CD4-positive, alpha-beta T cell treated with Interleukin-15 for 4 hours (primary cell): ENCODE results near the gene KIAA1671.

Experiments used
- DNase-seq: peaks from one replicate; pipeline ENCODE4 v3.0.0-alpha.2; 2020; ENCODE audit warnings: low spot score

Gene KIAA1671

DNA sequence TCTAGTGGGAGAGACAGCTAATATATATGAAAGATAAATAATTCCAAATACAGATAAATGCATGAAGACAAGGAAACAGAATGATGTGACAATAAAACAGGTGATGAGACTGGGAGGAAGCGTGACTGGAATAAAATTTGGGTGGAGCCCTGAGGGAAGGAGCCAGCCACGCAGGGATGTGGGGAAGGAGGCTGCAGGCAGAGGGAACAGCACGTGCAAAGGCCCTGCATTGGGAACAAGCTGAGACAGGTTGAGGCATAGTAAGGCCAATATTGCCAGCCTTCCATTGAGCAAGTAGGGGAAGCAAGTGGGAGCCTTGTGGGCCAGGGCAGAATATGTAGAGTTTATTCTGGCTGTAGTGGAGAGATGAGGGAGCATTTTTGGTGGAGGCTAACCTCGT is 139.6 kb downstream of the KIAA1671 start:
- no peak for DNase-seq

DNA sequence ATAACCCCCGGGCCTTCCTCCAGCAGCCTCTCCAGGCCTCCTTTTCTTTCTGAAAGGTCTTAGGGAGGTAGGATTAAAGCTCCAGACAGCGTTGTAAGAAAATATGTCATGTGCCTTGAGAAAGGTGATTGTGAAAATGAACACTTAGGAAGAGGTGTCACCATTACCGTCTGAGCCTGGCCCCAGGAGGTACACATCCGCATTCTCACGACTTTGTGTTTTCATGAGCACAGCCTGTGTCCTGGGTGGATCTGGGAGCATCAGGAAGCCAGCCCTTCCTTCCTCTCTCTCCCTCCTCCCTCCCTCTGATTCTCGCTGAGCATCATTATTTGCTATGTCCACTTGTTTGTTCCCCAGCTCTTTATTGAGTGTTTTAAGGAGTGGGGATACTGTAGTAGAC is 142.1 kb downstream of the KIAA1671 start:
- no peak for DNase-seq

GRCh38 chr22:25095869-25096268 is 143.4 kb downstream of the KIAA1671 start:
- no peak for DNase-seq

DNA sequence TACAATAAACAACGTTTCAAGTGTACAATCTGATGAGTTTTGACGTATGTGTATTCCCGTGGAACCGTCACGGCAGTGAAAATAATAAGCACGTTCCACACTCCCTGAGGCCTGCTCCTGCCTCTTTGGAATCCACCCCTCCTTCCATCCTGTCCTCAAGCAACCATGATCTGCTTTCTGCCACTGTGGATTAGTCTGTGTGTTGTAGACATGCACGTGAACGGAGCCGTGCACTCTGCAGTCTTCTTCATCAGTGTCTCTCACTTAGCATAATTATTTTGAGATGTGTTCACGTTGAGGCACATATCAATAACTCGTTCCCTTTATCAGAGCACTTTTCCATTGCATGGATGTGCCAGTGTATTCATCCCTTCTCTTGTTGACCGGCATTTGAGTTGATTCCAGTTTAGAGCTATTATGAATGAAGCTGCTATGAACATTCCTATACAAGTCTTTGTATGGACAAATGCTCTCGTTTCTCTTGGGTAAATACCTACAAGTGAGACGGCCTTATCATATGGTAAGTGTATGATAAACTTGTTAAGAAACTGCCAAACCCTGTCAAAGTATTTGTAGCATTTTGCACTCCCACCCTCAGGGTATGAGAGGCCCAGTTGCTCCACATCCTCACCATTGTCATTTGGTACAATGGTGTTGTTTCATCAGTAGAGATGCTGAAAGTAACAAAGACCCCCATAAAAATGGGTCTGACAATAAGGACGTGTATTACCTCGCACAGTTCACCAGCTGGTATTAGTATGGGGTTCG is 144.3 kb downstream of the KIAA1671 start:
- DNase-seq: no peak

- DNase-seq: no peak
Observed at GRCh38 chr22:25098445-25099081, 146.0 kb downstream of the KIAA1671 start.

- DNase-seq: no peak
Observed at GRCh38 chr22:25099202-25099601, 146.7 kb downstream of the KIAA1671 start.

DNA sequence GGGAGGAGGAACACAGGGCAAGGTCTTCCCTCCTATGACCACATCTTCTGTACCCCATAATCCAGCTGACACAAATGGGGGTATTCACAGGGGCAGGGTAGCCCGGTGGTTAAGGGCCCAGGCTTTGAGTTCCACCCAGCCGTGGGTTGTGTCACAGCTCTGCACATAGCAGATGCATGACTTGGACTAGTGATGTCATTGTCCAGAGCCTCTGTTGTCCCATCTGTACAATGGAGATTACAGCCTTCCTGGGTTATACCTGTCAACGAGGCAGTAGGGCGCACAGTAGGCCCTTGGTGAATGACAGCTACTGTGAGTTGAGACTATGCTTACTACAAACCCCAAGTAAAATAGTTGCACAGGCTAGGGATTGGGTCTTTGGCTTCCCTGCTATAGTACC is 147.9 kb downstream of the KIAA1671 start:
- no peak for DNase-seq

- DNase-seq: no peak
Observed at GRCh38 chr22:25100948-25101347, 148.4 kb downstream of the KIAA1671 start.

DNA sequence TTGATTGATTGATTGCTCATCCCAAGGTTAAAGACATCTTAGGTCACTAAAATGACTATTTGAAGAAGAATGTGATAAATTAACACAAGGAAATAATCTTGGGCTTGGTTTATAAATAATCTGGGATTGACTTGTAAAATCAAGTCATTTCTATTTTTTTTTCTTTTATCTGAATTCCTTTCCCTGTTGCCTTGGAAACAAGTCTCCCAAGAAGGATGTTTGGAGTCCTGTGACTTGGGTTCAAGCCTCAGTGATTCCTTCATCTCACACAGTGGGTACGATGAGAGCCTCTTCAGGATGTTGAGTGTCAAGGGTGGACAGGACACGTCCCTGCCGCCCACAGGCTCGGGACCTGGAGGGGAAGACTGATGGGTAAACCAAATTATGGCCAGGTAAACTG is 149.0 kb downstream of the KIAA1671 start:
- no peak for DNase-seq

DNA sequence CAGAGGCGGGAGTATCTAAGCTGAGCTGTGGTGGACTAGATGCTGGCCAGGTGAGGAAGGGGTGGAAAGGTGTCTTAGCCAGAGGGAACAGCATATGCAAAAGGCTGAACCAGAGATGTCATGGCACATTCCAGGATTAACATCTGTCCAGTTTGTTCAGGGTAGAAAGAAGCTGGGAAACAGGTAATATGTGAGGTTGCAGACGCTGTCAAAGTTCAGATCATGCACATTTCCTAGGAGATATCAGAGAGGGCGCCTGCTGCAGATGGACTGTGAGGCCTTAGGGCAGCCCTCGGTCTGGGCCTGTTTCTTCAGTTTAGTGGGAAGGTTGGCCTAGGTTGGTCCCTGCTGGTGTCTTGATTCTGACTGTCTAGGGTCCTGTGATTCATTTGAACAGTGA is 149.5 kb downstream of the KIAA1671 start:
- no peak for DNase-seq

GRCh38 chr22:25102722-25103121 is 150.2 kb downstream of the KIAA1671 start:
- no peak for DNase-seq

- DNase-seq: no peak
Observed at GRCh38 chr22:25104367-25104766, 151.9 kb downstream of the KIAA1671 start.

DNA sequence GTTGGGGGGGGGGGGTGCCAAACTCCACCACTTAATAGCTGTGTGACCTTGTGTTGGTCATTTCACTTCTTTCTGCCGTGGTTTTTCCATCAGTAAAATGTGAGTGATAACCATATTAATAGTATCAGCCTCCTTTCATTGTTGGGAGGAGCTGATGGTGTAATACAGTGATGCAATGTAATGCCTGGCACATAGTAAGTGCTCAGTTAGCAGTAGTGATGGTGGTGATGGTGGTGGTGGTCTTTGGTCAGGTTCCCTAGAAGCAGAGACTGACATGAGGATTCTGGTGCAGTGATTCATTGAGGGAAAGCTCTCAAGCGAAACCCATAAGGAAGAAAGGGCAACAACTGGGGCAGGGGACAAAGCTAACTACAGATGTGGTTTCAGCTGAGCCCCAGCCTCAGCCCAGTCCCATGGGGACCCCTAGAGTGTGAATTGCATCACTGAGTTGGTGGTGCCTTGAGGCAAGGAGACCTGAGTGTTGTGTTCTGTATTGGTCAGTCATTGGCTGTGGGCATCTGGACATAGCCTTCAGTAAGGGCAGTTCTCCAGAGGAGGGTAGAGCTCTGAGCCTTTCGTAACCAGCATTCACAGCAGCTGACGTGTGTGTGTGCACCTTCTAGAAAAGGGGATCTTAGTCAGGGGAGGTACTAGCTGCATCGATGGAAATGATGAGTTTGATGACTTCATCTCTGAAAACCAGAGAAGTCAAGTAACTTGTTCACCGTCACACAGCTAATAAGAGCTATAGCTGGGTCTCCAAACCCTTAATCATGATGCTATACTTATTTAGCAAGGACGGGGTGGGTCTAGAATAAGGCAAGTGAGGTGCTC is 153.5 kb downstream of the KIAA1671 start:
- DNase-seq: no peak

- DNase-seq: no peak
Observed at GRCh38 chr22:25109878-25110595, 157.5 kb downstream of the KIAA1671 start.

- DNase-seq: no peak
Observed at GRCh38 chr22:25110596-25110845, 158.0 kb downstream of the KIAA1671 start.

DNA sequence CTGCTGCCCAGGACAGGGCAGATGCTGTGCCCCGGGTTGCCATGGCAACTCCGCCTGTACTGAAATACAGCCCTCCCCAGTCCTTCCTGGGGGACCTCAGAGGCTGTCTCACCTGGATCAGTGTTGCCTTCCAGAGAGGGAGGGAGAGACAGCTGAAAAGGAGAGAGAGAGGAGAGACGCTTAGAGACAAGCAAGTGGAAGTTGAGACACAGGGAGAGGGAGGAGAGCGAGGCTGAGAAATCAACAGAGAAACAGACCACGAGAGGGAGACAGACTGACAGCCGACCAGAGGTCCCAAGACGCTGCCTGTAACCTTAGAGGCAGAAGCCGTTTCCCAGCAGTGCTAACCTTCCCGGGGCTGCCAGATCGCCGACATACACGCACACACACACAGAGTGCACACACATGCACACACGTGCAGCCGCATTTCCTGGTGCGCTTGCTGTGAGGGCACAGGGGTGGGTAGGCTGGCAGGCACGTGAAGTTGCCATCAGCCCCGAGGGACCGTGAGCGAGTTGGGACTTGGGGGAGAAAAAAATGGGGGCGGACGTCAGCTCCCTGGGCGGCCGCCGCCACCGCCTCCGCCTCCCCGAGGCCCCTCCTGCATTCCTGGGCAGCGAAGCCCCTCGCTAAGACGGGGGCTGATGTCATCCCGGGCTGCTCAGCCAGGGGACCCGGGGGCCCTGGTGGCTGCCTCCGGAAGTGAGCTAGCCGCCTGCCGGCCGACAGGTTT is 158.5 kb downstream of the KIAA1671 start:
- DNase-seq: peak; percentile 43

DNA sequence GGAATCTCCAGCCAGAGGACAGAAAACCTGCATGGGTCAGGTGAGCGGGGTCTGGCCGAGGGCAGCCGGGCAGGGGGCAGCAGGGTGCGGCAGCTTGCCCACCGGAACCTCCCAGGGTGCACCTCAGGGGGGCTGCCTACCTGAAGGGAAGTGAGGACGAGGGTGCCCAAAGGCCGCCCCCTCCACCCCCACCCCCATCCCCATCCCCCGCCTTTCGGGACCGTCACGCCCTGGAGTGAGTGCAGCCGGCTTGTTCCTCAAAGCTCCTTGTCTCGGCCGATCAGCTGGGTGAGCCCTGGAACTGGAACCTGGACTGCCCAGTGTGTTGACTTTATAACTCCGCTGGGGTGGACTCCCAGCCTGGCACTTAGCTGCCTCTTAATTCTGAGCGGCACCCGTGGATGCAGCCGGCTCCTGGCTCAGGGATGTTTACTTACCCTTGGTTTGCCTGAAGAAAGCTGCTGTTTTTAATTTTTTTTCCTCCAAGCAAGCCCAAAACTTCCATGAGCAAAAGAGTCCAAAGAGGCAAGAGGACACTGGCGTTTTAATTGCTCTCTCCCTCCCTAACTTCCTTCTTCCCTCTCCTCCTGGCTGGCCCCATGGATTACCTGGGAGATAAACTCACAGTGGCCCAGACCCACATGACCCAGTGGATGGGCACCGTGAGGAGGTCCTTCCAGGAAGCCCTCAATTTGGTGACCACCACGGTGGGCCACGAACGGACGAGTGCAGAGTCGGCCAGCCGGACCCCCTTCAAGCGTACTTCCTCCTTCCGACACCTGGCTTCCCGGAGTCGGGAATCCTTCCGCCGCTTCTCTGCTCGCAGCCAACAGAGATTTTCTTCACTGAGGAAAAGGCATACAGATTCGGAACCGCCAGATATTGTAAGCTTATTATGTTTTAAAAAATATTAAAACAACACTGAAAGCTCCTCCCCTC is 159.3 kb downstream of the KIAA1671 start:
- DNase-seq: no peak

DNA sequence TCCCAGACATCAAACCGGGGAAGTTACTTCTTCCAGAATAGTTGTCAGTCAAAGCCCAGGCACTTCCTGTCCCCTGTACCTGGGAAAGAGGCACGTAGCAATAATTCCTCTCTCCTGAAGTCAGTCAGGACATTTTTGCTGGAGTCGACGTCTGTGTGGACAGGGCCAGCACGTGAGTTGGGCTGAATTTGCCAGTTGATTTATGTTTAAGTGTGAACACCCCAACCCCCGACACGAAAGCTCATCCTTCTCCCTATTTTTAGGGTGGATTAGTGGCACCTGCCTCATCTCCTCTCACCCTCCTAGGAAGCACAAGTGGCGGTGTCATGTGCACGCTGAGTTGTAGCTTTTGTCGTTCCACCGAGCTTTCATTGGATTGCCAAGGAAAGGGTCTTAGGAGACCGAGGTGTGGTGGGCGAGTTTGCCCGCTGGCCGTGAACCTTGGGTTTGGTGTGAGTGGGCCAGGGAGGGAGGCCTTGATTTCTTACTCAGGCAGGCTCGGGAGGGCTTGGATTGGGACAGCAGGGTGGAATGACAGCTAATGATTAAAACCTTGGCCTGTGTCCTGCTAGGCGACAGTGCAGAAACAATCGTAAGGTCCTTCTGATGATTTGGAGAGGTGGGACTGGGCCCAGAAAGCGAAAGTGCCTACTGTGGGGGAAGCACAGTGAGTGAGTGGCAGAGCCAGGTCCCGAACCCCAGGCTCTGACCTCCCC is 160.2 kb downstream of the KIAA1671 start:
- DNase-seq: no peak

DNA sequence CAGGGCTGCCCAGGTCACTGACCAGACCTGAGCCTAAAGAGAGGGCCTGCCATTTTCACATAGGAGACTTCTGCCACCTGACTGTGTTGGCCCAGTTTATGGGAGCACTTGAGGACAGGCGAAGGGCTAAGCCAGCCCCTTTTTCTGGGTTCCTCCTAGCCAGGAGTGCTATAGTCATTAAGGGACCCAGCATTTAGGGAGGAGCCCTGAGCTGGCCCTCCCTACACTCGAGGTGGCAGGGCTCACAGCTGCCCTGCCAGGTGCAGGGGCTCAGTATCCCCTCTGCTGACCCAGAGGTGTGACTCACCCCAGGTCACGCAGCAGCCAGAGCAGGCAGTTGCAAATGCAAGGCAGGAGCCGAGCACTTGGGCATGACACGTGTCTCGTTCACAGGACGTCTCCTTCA is 160.8 kb downstream of the KIAA1671 start:
- DNase-seq: no peak
